SJSA1 (cell line): Measurements from ENCODE around the gene CCDC57. TPM values are rescaled to one million over a fixed set of nuclear protein-coding genes. Genes with fewer than 3 reads are reported as not detected.
"Not testable (repeated sequence)": the region's sequence is repeated elsewhere in the genome, so short reads cannot be mapped to it uniquely, and the experiment has no call there.

Source experiments
- DNase-seq, 2 experiments: peaks; one replicate each; pipeline ENCODE4 v3.0.0-alpha.2; 2015 to 2020; ENCODE audit warnings: low spot score in 2 of 2, low read depth in 1 of 2
- H3K27ac ChIP-seq: fragments of 250-450 bp; sonication (Bioruptor Pico); 2 replicates; pipeline ENCODE4 v1.5.1; 2020; ENCODE audit warnings: mild to moderate bottlenecking, moderate library complexity
- H3K27me3 ChIP-seq: fragments of 250-450 bp; sonication (Bioruptor Pico); replicated peaks from 2 replicates; pipeline ENCODE4 v1.5.1; 2020; ENCODE audit warnings: mild to moderate bottlenecking, moderate library complexity
- H3K36me3 ChIP-seq: fragments of 250-450 bp; sonication (Bioruptor Pico); 2 replicates; pipeline ENCODE4 v1.5.1; 2020; ENCODE audit warnings: mild to moderate bottlenecking
- H3K4me1 ChIP-seq: fragments of 250-450 bp; sonication (Bioruptor Pico); replicated peaks from 2 replicates; pipeline ENCODE4 v1.6.1; 2021; ENCODE audit warnings: mild to moderate bottlenecking
- H3K4me3 ChIP-seq: fragments of 250-450 bp; sonication (Bioruptor Pico); 2 replicates; pipeline ENCODE4 v1.5.1; 2020; ENCODE audit warnings: mild to moderate bottlenecking
- H3K9me3 ChIP-seq: fragments of 250-450 bp; sonication (Bioruptor Pico); replicated peaks from 2 replicates; pipeline ENCODE4 v1.5.1; 2020; ENCODE audit warnings: mild to moderate bottlenecking
- total RNA-seq: library from RNA; depleted of rRNA; stranded (reverse); fragments of >200 nt; shearing (Covaris generic); gene quantifications from 2 replicates; pipeline ENCODE4 v1.2.3, GENCODE V29; 2014

The CCDC57 gene
- total RNA-seq, 1 experiment from 2014 or later, result 8.2 TPM

DNA sequence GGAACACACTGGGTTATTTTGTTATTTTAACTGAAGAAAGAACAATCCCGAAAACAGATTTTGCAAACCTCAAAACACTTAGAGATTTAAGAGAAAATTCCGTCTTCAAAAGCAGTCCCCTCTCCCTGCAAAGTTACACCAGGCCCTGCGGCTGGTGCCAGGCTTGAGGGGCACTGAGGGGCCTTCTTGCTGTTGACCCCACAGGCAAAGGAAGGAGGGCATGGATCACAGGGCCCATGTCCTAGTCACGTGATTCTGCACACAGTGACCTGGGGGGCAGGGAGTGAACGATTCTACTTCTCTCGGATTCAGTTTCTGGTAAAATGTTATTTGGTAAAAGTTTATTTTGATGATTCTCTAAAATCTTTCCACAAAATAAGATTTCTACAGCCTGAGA lies 59.3 kb downstream of the CCDC57 start:
- H3K9me3 ChIP-seq, result no peaks in the 10 kb centered on the region
- H3K4me1 ChIP-seq, result no peaks in the 10 kb centered on the region
- peaks cover 15% of the 10 kb centered on the region for H3K36me3 ChIP-seq
- DNase-seq, result no peak
- no peaks in the 10 kb centered on the region for H3K27me3 ChIP-seq
- no peak overlapping the region for H3K4me3 ChIP-seq
- no peak overlapping the region for H3K27ac ChIP-seq

DNA sequence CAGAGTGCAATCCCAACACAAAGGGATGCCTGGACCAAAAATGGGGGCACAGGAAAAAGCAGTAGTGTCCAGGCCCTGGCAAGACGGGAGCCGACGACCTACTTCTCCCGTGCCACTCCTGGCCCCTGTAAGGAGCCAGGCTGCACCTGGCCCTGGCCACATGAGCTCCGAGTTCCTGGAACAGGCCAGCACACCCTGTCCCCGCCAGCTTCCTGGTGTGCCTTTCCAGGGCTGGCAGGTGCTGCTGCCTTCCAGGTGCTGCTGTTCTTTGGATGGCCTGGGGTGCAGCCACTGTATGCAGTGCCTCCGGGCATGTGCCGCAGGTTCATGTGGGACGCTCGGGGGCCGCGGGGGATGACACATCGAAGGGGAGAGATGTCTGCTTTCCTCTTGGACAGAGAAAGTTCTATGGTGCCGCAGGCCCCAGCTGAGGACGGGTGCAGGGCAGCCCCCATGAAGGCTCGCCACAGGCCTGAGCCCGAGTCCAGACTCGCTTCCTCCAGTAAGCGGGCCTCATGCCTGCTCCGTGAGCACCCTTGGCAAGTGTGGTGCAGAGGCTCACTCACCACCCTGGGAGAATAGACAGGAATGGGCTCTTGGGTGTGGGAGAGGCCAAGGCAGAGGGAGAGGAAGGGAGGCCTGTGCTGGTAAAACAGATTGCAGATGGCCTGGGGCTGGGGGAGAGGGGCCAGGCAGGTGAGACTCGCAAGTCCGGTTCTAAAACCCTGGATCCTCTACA lies 59.9 kb downstream of the CCDC57 start:
- Histone ChIP-seq H3K27me3 (no peaks in the 10 kb centered on the region), H3K9me3 (no peaks in the 10 kb centered on the region), H3K27ac (no peak overlapping the region), H3K4me1 (no peaks in the 10 kb centered on the region), H3K4me3 (no peak overlapping the region), H3K36me3 (peaks cover 15% of the 10 kb centered on the region)
- no peak for DNase-seq

GRCh38 chr17:82152114-82152513 lies 60.5 kb downstream of the CCDC57 start:
- Histone ChIP-seq H3K36me3 (peaks cover 11% of the 10 kb centered on the region), H3K4me3 (no peak overlapping the region), H3K27ac (no peak overlapping the region), H3K4me1 (no peaks in the 10 kb centered on the region), H3K9me3 (no peaks in the 10 kb centered on the region), H3K27me3 (no peaks in the 10 kb centered on the region)
- no peak for DNase-seq

GRCh38 chr17:82151106-82151957 lies 61.3 kb downstream of the CCDC57 start:
- Histone ChIP-seq H3K4me1 (no peaks in the 10 kb centered on the region), H3K4me3 (no peak overlapping the region), H3K27ac (no peak overlapping the region), H3K9me3 (no peaks in the 10 kb centered on the region), H3K27me3 (no peaks in the 10 kb centered on the region), H3K36me3 (0 out of 2 replicates have a peak, but pooled peaks cover 3% of the 10 kb centered on the region)
- no peak for DNase-seq

GRCh38 chr17:82149401-82150099 lies 63.1 kb downstream of the CCDC57 start:
- no peak for DNase-seq
- H3K27me3 ChIP-seq, result no peaks in the 10 kb centered on the region

GRCh38 chr17:82148997-82149396 lies 63.6 kb downstream of the CCDC57 start:
- Histone ChIP-seq H3K36me3 (0 out of 2 replicates have a peak, but pooled peaks cover 3% of the 10 kb centered on the region), H3K27me3 (no peaks in the 10 kb centered on the region), H3K4me3 (no peak overlapping the region), H3K9me3 (no peaks in the 10 kb centered on the region), H3K4me1 (no peaks in the 10 kb centered on the region), H3K27ac (no peak overlapping the region)
- no peak for DNase-seq

More at GRCh38 chr17:82149401-82150099, 63.1 kb downstream of the CCDC57 start:
- H3K4me1 ChIP-seq, result no peaks in the 10 kb centered on the region
- H3K36me3 ChIP-seq, result 0 out of 2 replicates have a peak, but pooled peaks cover 3% of the 10 kb centered on the region
- no peak overlapping the region for H3K4me3 ChIP-seq
- H3K9me3 ChIP-seq, result no peaks in the 10 kb centered on the region
- H3K27ac ChIP-seq, result no peak overlapping the region

DNA sequence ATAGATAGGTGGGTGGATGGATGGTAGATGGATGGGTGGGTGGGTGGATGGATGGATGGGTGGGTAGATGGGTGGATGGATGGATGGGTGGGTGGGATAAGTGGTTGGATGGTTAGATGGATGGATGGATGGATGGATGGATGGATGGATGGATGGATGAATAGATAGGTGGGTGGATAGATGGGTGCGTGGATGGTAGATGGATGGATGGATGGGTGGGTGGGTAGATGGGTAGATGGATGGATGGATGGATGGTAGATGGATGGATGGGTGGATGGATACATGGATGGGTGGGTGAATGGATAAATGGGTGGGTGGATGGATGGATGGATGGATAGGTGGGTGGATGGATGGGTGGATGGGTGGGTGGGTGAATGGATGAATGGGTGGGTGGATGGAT lies 64.6 kb downstream of the CCDC57 start:
- no peak overlapping the region for H3K27ac ChIP-seq
- H3K27me3 ChIP-seq, result no peaks in the 10 kb centered on the region
- H3K4me3 ChIP-seq, result no peak overlapping the region
- no peaks in the 10 kb centered on the region for H3K4me1 ChIP-seq
- DNase-seq, result no peak
- no peaks in the 10 kb centered on the region for H3K9me3 ChIP-seq
- 0 out of 2 replicates have a peak, but pooled peaks cover 3% of the 10 kb centered on the region for H3K36me3 ChIP-seq

- H3K27me3 ChIP-seq, result no peaks in the 10 kb centered on the region
- H3K4me1 ChIP-seq, result no peaks in the 10 kb centered on the region
- no peaks in the 10 kb centered on the region for H3K9me3 ChIP-seq
- no peak overlapping the region for H3K4me3 ChIP-seq
- no peak for DNase-seq
- 0 out of 2 replicates have a peak, but pooled peaks cover 3% of the 10 kb centered on the region for H3K36me3 ChIP-seq
- no peak overlapping the region for H3K27ac ChIP-seq
Measured at GRCh38 chr17:82146663-82147654, 65.7 kb downstream of the CCDC57 start.

DNA sequence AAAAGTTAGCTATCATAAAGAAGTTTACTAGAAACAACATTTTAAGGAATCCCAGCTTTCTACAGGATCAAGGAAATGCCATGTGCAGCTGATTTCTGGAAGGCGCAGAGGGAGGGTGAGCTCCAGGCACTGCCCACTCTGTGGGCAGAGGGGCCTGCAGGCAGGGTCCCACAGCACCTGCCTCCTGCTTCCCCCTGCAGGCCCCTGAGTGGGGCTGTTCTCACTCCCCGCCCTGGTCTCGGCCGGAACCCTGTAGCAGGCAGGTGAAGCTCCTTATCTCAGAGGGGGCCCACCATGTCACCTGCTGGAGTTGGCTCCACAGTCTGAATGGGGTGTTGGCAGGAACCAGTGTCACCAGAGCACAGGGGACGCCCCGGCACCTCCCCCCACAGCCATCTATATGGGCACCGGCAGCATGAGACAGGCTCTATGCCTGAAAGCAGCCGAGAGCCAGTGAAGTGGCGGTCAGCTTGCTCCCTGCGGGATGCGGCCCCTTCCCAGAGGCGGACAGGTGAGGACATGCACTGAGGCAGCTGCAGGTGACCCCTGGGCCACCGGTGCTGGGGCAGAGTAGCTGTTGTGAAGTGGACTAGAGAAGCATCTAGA lies 67.0 kb downstream of the CCDC57 start:
- Histone ChIP-seq H3K27me3 (no peaks in the 10 kb centered on the region), H3K4me3 (no peak overlapping the region), H3K4me1 (no peaks in the 10 kb centered on the region), H3K36me3 (0 out of 2 replicates have a peak, but pooled peaks cover 3% of the 10 kb centered on the region), H3K27ac (no peak overlapping the region), H3K9me3 (no peaks in the 10 kb centered on the region)
- no peak for DNase-seq

DNA sequence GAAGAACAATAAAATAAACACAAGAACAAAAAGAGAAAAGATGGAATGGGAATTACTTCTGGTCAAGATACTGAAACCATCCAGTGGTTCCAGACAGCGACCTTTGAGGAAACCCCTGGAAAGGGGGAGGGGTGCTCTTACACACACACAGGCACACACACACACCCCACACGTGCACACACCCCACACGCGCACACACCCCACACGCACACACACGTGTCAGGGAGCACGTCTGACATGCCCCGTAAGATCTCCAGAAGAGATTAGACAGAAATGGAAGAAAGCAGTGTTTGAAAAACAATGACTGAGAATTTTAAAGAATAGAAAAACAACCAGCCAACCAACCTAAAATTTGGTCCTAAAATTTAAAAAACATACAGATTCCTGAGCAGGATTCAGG lies 69.3 kb downstream of the CCDC57 start:
- no peaks in the 10 kb centered on the region for H3K36me3 ChIP-seq
- DNase-seq, result no peak
- H3K4me1 ChIP-seq, result no peaks in the 10 kb centered on the region
- no peak overlapping the region for H3K4me3 ChIP-seq
- no peaks in the 10 kb centered on the region for H3K9me3 ChIP-seq
- no peak overlapping the region for H3K27ac ChIP-seq
- no peaks in the 10 kb centered on the region for H3K27me3 ChIP-seq

DNA sequence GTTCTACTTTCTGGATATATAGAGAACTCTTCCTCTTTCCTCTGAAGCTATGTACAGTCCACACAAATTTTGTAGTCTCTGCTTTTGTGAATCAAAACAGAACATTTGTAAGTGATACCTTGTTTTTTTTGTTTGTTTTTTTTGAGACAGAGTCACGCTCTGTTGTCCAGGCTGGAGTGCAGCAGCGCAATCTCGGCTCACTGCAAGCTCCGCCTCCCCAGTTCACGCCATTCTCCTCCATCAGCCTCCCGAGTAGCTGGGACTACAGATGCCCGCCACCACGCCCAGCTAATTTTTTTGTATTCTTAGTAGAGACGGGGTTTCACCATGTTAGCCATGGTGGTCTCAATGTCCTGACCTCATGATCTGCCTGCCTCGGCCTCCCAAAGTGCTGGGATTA lies 72.7 kb downstream of the CCDC57 start:
- DNase-seq, H3K4me3 ChIP-seq, H3K36me3 ChIP-seq, H3K27me3 ChIP-seq, H3K4me1 ChIP-seq, H3K9me3 ChIP-seq, H3K27ac ChIP-seq: not testable (repeated sequence)

DNA sequence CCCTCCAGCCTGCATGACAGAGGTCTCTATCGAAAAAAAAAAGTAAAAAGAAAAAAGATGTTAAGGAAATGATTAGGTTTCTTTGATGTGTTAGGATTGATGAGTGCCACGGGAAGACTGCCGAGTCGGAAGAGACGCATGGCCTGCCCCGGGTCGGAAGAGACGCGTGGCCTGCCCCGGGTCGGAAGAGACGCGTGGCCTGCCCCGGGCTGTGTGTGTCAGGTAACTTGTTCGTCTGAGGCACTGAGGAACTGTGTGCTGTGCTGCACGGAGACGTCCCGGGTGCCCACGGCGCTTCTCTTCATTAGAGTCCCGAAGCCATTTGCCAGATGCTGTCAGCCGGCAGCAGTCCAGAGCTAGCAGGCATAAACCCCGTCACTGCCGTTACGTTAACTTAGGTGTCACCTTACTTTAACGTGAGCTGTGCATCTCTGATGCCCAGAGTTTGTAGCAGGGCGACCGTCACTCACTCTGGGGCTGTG lies 74.1 kb downstream of the CCDC57 start:
- H3K36me3 ChIP-seq, result no peaks in the 10 kb centered on the region
- no peak for DNase-seq
- no peak overlapping the region for H3K4me3 ChIP-seq
- no peaks in the 10 kb centered on the region for H3K4me1 ChIP-seq
- no peaks in the 10 kb centered on the region for H3K9me3 ChIP-seq
- no peak overlapping the region for H3K27ac ChIP-seq
- H3K27me3 ChIP-seq, result no peaks in the 10 kb centered on the region
